D721Med (cell line): ENCODE measurements around the gene HOXC13.

Experiments used
- DNase-seq: peaks from one replicate; pipeline ENCODE4 v3.0.0; 2011; ENCODE audit warnings: low spot score; ENCODE audit not compliant: insufficient read length
- FAIRE-seq: peaks from 2 replicates; lab custom pipeline; 2011; peaks lifted over from hg19 to GRCh38; lab: Jason Lieb, UNC
- CTCF ChIP-seq: IDR thresholded peaks from 2 replicates; pipeline ENCODE4 v1.5.1; 2012; ENCODE audit warnings: mild to moderate bottlenecking, control low read depth; ENCODE audit not compliant: insufficient read depth; ENCODE audit errors: missing control alignments

Gene HOXC13

GRCh38 chr12:53938326-53939140 is at the start of gene HOXC13:
TSS of gene HOXC13 (plus strand) at chr12:53938831. CDS start at chr12:53938907, 76 bp downstream.
- no peak for FAIRE-seq
- DNase-seq = peak; percentile 79
- no peak for TF ChIP-seq CTCF

- FAIRE-seq = no peak
Measured at GRCh38 chr12:53890081-53890480, 48.5 kb upstream of the HOXC13 start.

GRCh38 chr12:53892762-53893395 is 45.8 kb upstream of the HOXC13 start:
- FAIRE-seq (no peak), DNase-seq (no peak)
- TF ChIP-seq CTCF = no peak

More at GRCh38 chr12:53890081-53890480, 48.5 kb upstream of the HOXC13 start:
- DNase-seq = no peak
- TF ChIP-seq CTCF = no peak

GRCh38 chr12:53899230-53899629 is 39.4 kb upstream of the HOXC13 start:
- DNase-seq (no peak), FAIRE-seq (no peak)
- TF ChIP-seq CTCF = no peak

GRCh38 chr12:53907103-53907502 is 31.5 kb upstream of the HOXC13 start:
- TF ChIP-seq CTCF = no peak
- DNase-seq (no peak), FAIRE-seq (no peak)

GRCh38 chr12:53916788-53917655 is 21.6 kb upstream of the HOXC13 start:
- FAIRE-seq = no peak
- no peak for TF ChIP-seq CTCF

More at GRCh38 chr12:53916788-53917655, 21.6 kb upstream of the HOXC13 start:
- DNase-seq = no peak
